ENCODE results near the gene MACC1. TPM values are rescaled to one million over a fixed set of nuclear protein-coding genes. Genes with fewer than 3 reads are reported as not detected.

Gene MACC1
- total RNA-seq, 1 experiment from 2014 or later = 7.9 TPM

- POLR2A ChIA-PET (ENCODE audit: unreplicated experiment) = interaction anchor here (0.7 kb wide), 1 partner anchor 34 kb away, joined by 3 read pairs; no protein-coding TSS in a partner anchor
- TF ChIP-seq CTCF (conservative IDR thresholded peaks at IDR 0.05; ENCODE audit: low read depth, low read length) (no peak), EZH2phosphoT487 (IDR thresholded peaks at IDR 0.05; ENCODE audit: borderline replicate concordance, low read length) (no peak), EZH2 (IDR thresholded peaks at IDR 0.05; ENCODE audit: low read length, unreplicated experiment) (no peak)
Observed at GRCh38 chr7:20249376-20249775, 32.2 kb upstream of the MACC1 start.

GRCh38 chr7:20246236-20246635 lies 29.1 kb upstream of the MACC1 start:
- ChIA-PET CTCF (no interaction called here), POLR2A (ENCODE audit: unreplicated experiment) (no interaction called here)
- Histone ChIP-seq H3K36me3 (ENCODE audit: low read depth, low read length) (no peaks in the 10 kb centered on the region), H3K4me1 (ENCODE audit: insufficient read depth, low read length) (peaks cover 11% of the 10 kb centered on the region), H3K9me2 (replicated peaks; ENCODE audit: low read length) (no peaks in the 10 kb centered on the region), H4K20me1 (ENCODE audit: low read length) (no peaks in the 10 kb centered on the region), H3K79me2 (ENCODE audit: low read length) (no peaks in the 10 kb centered on the region), H3K27me3 (ENCODE audit: low read length) (no peaks in the 10 kb centered on the region), H3K9me3 (ENCODE audit: low read length) (no peaks in the 10 kb centered on the region), H2AFZ (ENCODE audit: low read length) (no peak overlapping the region), H3K27ac (ENCODE audit: low read length) (no peak overlapping the region), H3K4me2 (ENCODE audit: low read length) (no peak overlapping the region), H3F3A (ENCODE audit: low read length, unreplicated experiment) (no peaks in the 10 kb centered on the region), H3K4me3 (ENCODE audit: low read length) (no peak overlapping the region), H3K9ac (ENCODE audit: low read length) (no peak overlapping the region)
- no peak for DNase-seq
- BruUV-seq (replicated peaks) = no TSS peak
- intact Hi-C loops (cut with micrococcal nuclease) = no loop called here
- no peak for ATAC-seq
- TF ChIP-seq EZH2phosphoT487 (IDR thresholded peaks at IDR 0.05; ENCODE audit: borderline replicate concordance, low read length) (no peak), CTCF (conservative IDR thresholded peaks at IDR 0.05; ENCODE audit: low read depth, low read length) (no peak), EZH2 (IDR thresholded peaks at IDR 0.05; ENCODE audit: low read length, unreplicated experiment) (no peak)

More at GRCh38 chr7:20249376-20249775, 32.2 kb upstream of the MACC1 start:
- Histone ChIP-seq H4K20me1 (ENCODE audit: low read length) (no peaks in the 10 kb centered on the region), H3K79me2 (ENCODE audit: low read length) (no peaks in the 10 kb centered on the region), H2AFZ (ENCODE audit: low read length) (no peak overlapping the region), H3K4me1 (ENCODE audit: insufficient read depth, low read length) (no peaks in the 10 kb centered on the region), H3K4me3 (ENCODE audit: low read length) (no peak overlapping the region), H3K9me3 (ENCODE audit: low read length) (no peaks in the 10 kb centered on the region), H3K9ac (ENCODE audit: low read length) (no peak overlapping the region), H3K9me2 (replicated peaks; ENCODE audit: low read length) (no peaks in the 10 kb centered on the region), H3K4me2 (ENCODE audit: low read length) (no peak overlapping the region), H3F3A (ENCODE audit: low read length, unreplicated experiment) (no peaks in the 10 kb centered on the region), H3K27ac (ENCODE audit: low read length) (no peak overlapping the region), H3K36me3 (ENCODE audit: low read depth, low read length) (no peaks in the 10 kb centered on the region), H3K27me3 (ENCODE audit: low read length) (no peaks in the 10 kb centered on the region)
- BruUV-seq (replicated peaks) = no TSS peak
- no peak for ATAC-seq
- CTCF ChIA-PET = no interaction called here
- intact Hi-C loops (cut with micrococcal nuclease) = no loop called here
- no peak for DNase-seq

DNA sequence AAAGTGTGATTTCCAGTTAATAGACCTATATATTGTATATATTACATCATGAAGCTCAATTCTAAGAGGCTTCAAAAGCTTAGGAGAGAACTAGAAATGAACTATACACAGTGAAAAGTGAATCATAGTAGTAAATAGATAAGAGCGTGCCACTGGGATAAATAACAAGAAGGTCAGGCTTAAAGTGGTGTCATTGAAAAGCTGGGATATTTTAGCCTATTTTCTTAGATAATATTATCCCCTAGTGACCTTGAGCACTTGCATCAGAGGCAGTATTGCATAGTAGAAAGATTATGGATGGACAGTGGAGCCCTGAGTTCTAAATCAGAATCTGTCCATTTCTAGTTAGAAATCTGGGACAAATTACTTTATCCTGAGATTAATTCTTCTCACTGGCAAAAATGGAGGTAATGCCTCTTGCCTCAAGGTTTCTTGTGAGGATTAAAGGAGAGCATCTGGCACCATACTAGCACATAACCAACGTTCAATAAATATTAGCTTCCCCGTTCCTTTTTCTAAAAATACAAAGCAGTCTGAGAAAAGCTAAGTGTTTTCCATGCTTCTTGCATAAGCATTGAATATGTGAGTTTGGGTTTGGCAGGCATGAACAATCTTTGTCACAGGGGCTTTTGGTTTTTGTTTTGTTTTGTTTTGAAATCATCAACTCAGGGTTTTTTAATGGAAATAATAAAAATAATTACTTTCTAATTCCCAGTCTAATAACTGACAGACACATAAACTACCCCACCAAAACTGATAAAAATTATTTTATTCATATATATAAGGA lies 27.3 kb upstream of the MACC1 start:
- ChIA-PET POLR2A (ENCODE audit: unreplicated experiment) (no interaction called here), CTCF (no interaction called here)
- H3K27ac ChIP-seq (ENCODE audit: low read length) = no peak overlapping the region
- H3F3A ChIP-seq (ENCODE audit: low read length, unreplicated experiment) = no peaks in the 10 kb centered on the region
- H3K4me3 ChIP-seq (ENCODE audit: low read length) = no peak overlapping the region
- H3K36me3 ChIP-seq (ENCODE audit: low read depth, low read length) = no peaks in the 10 kb centered on the region
- no peaks in the 10 kb centered on the region for H3K27me3 ChIP-seq (ENCODE audit: low read length)
- no peak for TF ChIP-seq EZH2 (IDR thresholded peaks at IDR 0.05; ENCODE audit: low read length, unreplicated experiment)
- no peak for TF ChIP-seq CTCF (conservative IDR thresholded peaks at IDR 0.05; ENCODE audit: low read depth, low read length)
- no peak for TF ChIP-seq EZH2phosphoT487 (IDR thresholded peaks at IDR 0.05; ENCODE audit: borderline replicate concordance, low read length)
- BruUV-seq (replicated peaks) = no TSS peak
- no peak for DNase-seq
- H3K4me1 ChIP-seq (ENCODE audit: insufficient read depth, low read length) = peaks cover 22% of the 10 kb centered on the region
- intact Hi-C loops (cut with micrococcal nuclease) = loop anchor here (5.0 kb wide), 1 partner anchor 287 kb away; no protein-coding TSS in a partner anchor
- no peak overlapping the region for H3K9ac ChIP-seq (ENCODE audit: low read length)
- no peaks in the 10 kb centered on the region for H3K79me2 ChIP-seq (ENCODE audit: low read length)
- no peaks in the 10 kb centered on the region for H3K9me3 ChIP-seq (ENCODE audit: low read length)
- H3K4me2 ChIP-seq (ENCODE audit: low read length) = no peak overlapping the region
- H3K9me2 ChIP-seq (replicated peaks; ENCODE audit: low read length) = no peaks in the 10 kb centered on the region
- no peak overlapping the region for H2AFZ ChIP-seq (ENCODE audit: low read length)
- no peaks in the 10 kb centered on the region for H4K20me1 ChIP-seq (ENCODE audit: low read length)
- no peak for ATAC-seq

All from PC-3 (cell line).